ENCODE data around the gene RASGEF1C. TPM values are rescaled to one million over a fixed set of nuclear protein-coding genes. Genes with fewer than 3 reads are reported as not detected.

RASGEF1C gene
- total and polyA plus RNA-seq, 2 experiments from 2014 or later, result 0.40 to 0.42 TPM

GRCh38 chr5:180157866-180158265 lies 51.1 kb downstream of the RASGEF1C start:
- Histone ChIP-seq H2AFZ (no peak overlapping the region; the same call in 1 of the 2 replicates), H3K4me1 (ENCODE audit: insufficient read depth) (no peaks in the 10 kb centered on the region), H3K9me2 (ENCODE audit: insufficient read depth) (no peaks in the 10 kb centered on the region), H3K36me3 (ENCODE audit: insufficient read depth) (no peaks in the 10 kb centered on the region), H3F3A (replicated peaks; ENCODE audit: low read depth) (no peaks in the 10 kb centered on the region), H3K4me3 (no peak overlapping the region), H3K27ac (ENCODE audit: low read depth) (no peak overlapping the region), H4K20me1 (replicated peaks; ENCODE audit: insufficient read depth) (no peaks in the 10 kb centered on the region), H3K79me2 (replicated peaks; ENCODE audit: insufficient read depth) (no peaks in the 10 kb centered on the region), H3K27me3 (ENCODE audit: insufficient read depth) (no peaks in the 10 kb centered on the region), H3K4me2 (no peak overlapping the region)
- no peaks in the 10 kb centered on the region for H3K9me3 Mint-ChIP-seq
- peaks cover 12% of the 10 kb centered on the region for H3K27me3 Mint-ChIP-seq (ENCODE audit: insufficient read depth, low read depth, poor library complexity)
- H3K4me1 Mint-ChIP-seq, result no peaks in the 10 kb centered on the region; the same call in 2 of the 3 replicates
- ATAC-seq, result no peak
- no peak overlapping the region for H3K27ac Mint-ChIP-seq
- DNase-seq (ENCODE audit: low spot score), result no peak
- no peaks in the 10 kb centered on the region for H3K36me3 Mint-ChIP-seq (ENCODE audit: low read depth)
- no peak for TF ChIP-seq EZH2phosphoT487 (IDR thresholded peaks at IDR 0.05; ENCODE audit: unreplicated experiment)
- TF ChIP-seq POLR2AphosphoS5 (IDR thresholded peaks at IDR 0.05; ENCODE audit: low read depth), result no peak
- no peak for TF ChIP-seq EZH2 (IDR thresholded peaks at IDR 0.05; ENCODE audit: low read depth, unreplicated experiment)
- TF ChIP-seq CREB1 (CRISPR knock-in tag; IDR thresholded peaks at IDR 0.05; ENCODE audit: low read depth), result no peak
- TF ChIP-seq REST (IDR thresholded peaks at IDR 0.05; ENCODE audit: unreplicated experiment), result no peak
- TF ChIP-seq ZNF114 (CRISPR knock-in tag; IDR thresholded peaks at IDR 0.05), result no peak
- no peak for TF ChIP-seq CTCF (conservative IDR thresholded peaks at IDR 0.05; ENCODE audit: low read depth in 2 of 2)
- TF ChIP-seq ZNF331 (CRISPR knock-in tag; IDR thresholded peaks at IDR 0.05; ENCODE audit: low read depth), result no peak
- TF ChIP-seq NANOG (IDR thresholded peaks at IDR 0.05; ENCODE audit: borderline replicate concordance), result no peak
- TF ChIP-seq JUNB (IDR thresholded peaks at IDR 0.05; ENCODE audit: unreplicated experiment), result no peak
- no peak for TF ChIP-seq ZNF462 (CRISPR knock-in tag; IDR thresholded peaks at IDR 0.05)
- TF ChIP-seq STAT1 (IDR thresholded peaks at IDR 0.05; ENCODE audit: unreplicated experiment), result no peak
- TF ChIP-seq ETS1 (IDR thresholded peaks at IDR 0.05), result no peak
- H3K4me3 Mint-ChIP-seq, result no peak overlapping the region

Measured in GM23338 (cell line).